AG04449 (cell line): ENCODE results near the gene FRYL.
"Not testable (repeated sequence)": the region's sequence is repeated elsewhere in the genome, so short reads cannot be mapped to it uniquely, and the experiment has no call there.

Source experiments
- CTCF ChIA-PET: fragments of 350-600 bp; formaldehyde crosslinking; extraction: SDS; loops from one replicate; lab custom pipeline; 2021; ENCODE audit warnings: antibody characterized with exemption; lab: Yijun Ruan, JAX
- POLR2A ChIA-PET: fragments of 400-600, 350-600 bp; formaldehyde crosslinking; extraction: SDS; loops from one replicate; lab custom pipeline; 2020; ENCODE audit warnings: antibody characterized with exemption, inconsistent platforms; lab: Yijun Ruan, JAX
- DNase-seq: peaks from one replicate; pipeline ENCODE4 v3.0.0-alpha.2; 2010; ENCODE audit warnings: low read depth, low spot score
- H3K4me3 ChIP-seq: 2 replicates; pipeline ENCODE4 v1.5.1; 2011; ENCODE audit warnings: low read depth, mild to moderate bottlenecking, control low read depth, low read length
- CTCF ChIP-seq: IDR thresholded peaks from one replicate; pipeline ENCODE4 v1.5.1; 2011; ENCODE audit warnings: mild to moderate bottlenecking, moderate library complexity, low read length, control low read depth, inconsistent platforms; ENCODE audit not compliant: insufficient read depth; ENCODE audit errors: missing control alignments

The FRYL gene

GRCh38 chr4:48753159-48753558 lies 26.9 kb downstream of the FRYL start:
- H3K4me3 ChIP-seq, result no peak overlapping the region
- TF ChIP-seq CTCF, result no peak
- no peak for DNase-seq
- CTCF ChIA-PET, result interaction anchor here (1.9 kb wide), 1 partner anchor 13 kb away, joined by 5 read pairs; no protein-coding TSS in a partner anchor
- POLR2A ChIA-PET, result no interaction called here

DNA sequence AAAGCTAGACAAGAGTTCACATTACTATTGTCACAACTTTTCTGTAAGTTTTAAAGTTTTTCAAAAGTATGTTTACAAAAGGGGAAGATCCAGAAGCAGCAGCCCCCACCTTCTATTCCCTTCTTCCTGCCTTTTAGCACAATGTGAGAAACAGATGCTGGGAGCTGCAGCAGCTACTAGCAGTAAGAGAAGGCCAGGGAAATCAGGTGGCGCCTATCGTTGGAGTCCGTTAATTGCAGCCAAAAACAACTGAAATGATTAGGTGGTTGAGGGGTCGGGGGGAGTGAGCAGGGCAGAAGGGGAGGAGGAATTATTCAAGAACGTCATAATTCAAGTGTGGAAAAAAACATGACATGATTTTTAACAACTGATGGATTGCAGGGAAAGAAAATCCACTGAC lies 27.4 kb downstream of the FRYL start:
- no peak for DNase-seq
- ChIA-PET POLR2A (no interaction called here), CTCF (interaction anchor here (1.0 to 1.9 kb wide), 2 partner anchors 13 to 18 kb away, joined by 3 to 5 read pairs; no protein-coding TSS in a partner anchor)
- no peak for TF ChIP-seq CTCF
- no peak overlapping the region for H3K4me3 ChIP-seq

GRCh38 chr4:48752246-48752645 lies 27.8 kb downstream of the FRYL start:
- H3K4me3 ChIP-seq, result no peak overlapping the region
- no peak for TF ChIP-seq CTCF
- DNase-seq, result no peak
- CTCF ChIA-PET, result interaction anchor here (1.0 to 1.9 kb wide), 2 partner anchors 14 to 19 kb away, joined by 3 to 5 read pairs; no protein-coding TSS in a partner anchor
- POLR2A ChIA-PET, result no interaction called here

- TF ChIP-seq CTCF, result no peak
- POLR2A ChIA-PET, result no interaction called here
Measured at GRCh38 chr4:48748949-48749596, 31.0 kb downstream of the FRYL start.

DNA sequence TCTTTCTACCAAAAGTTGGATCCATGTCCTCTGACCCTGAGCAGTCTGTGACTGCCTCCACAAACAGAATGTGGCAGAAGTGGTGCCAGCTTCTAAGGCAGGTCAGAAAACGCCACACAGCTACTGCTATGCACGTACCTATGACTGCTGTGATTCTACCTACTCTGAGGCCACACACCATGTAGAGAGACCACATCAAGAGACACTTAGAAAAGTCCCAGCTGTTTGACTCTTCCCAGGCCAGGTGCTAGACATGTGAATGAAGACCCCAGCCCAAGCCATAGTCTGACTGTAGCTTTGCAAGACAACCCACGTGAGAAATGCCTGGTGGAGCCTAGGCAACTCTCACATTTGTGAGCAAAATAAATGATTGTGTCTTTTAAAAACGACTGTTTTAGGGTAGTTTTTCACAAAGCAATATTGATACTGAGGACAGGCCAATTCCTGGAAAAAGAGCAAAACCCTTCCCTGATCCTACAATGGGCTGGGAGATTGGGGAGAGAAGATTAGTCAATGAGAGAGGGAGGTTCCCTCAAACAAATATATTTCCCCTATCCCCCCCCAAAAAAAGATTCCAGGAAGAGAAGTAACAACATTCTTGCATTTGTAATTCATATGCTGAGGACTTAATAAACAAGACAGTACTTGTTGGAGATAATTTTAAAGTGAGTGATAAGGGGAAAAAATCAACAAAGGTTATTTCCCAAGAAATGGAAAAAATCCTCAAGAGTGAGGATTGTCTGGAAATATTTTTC lies 33.3 kb downstream of the FRYL start:
- no peak for TF ChIP-seq CTCF
- CTCF ChIA-PET, result interaction anchor here (1.3 kb wide), 1 partner anchor 10 kb away, joined by 3 read pairs; no protein-coding TSS in a partner anchor
- POLR2A ChIA-PET, result no interaction called here
- no peak overlapping the region for H3K4me3 ChIP-seq
- no peak for DNase-seq

More at GRCh38 chr4:48748949-48749596, 31.0 kb downstream of the FRYL start:
- H3K4me3 ChIP-seq, result no peak overlapping the region
- CTCF ChIA-PET, result interaction anchor here (1.7 kb wide), 1 partner anchor 20 kb away, joined by 3 read pairs; no protein-coding TSS in a partner anchor
- DNase-seq, result no peak

- POLR2A ChIA-PET, CTCF ChIA-PET, DNase-seq, H3K4me3 ChIP-seq: not testable (repeated sequence)
Measured at GRCh38 chr4:48745223-48745622, 34.9 kb downstream of the FRYL start.
